K562 (cell line): ENCODE data around the gene ILK. TPM values are rescaled to one million over a fixed set of nuclear protein-coding genes. Genes with fewer than 3 reads are reported as not detected.

Experiments
- ATAC-seq: fragments of 200-7000 bp; cut with Tn5 transposase; 3 replicates; pipeline ENCODE4 v1.9.1; 2020; ENCODE audit warnings: moderate library complexity
- BruUV-seq: library from RNA; stranded (reverse); fragments of 400-500 nt; replicated peaks from 2 replicates; lab custom pipeline; 2021; lab: Mats Ljungman, UMichigan
- CTCF ChIA-PET: fragments of 300-600 bp; formaldehyde crosslinking; extraction: SDS; loops from one replicate; lab custom pipeline; 2021; ENCODE audit warnings: low intra/inter-chr PET ratio; lab: Yijun Ruan, JAX
- POLR2A ChIA-PET: fragments of 300-600, 350-650 bp; sonication (Branson Sonifier 250); formaldehyde crosslinking; extraction: SDS; loops from one replicate; lab custom pipeline; 2021; ENCODE audit warnings: antibody characterized with exemption, inconsistent platforms; lab: Yijun Ruan, JAX
- DNase-seq, 4 experiments: peaks; one replicate each; pipeline versions ENCODE4 v3.0.0 to v3.0.0-alpha.2; 2011 to 2018; ENCODE audit warnings: low spot score in 3 of 4, mixed read lengths in 3 of 4; ENCODE audit errors: extremely low read depth in 1 of 4
- FAIRE-seq: peaks from 2 replicates; lab custom pipeline; 2011; peaks lifted over from hg19 to GRCh38; lab: Jason Lieb, UNC
- H2AFZ ChIP-seq: 2 replicates; pipeline ENCODE4 v1.6.0; 2011; ENCODE audit warnings: low read depth, low read length, control low read depth, inconsistent platforms
- H3K27ac ChIP-seq: fragments of 200-600 bp; 3 replicates; pipeline ENCODE4 v1.8.0; 2011; ENCODE audit warnings: low read depth, mild to moderate bottlenecking, control low read depth, inconsistent platforms, low read length, moderate library complexity, mixed read lengths; ENCODE audit errors: extremely low read depth
- H3K27me3 ChIP-seq, 2 experiments: fragments of 300-600 bp in 1 of 2; 2 replicates in 1 of 2; 3 replicates in 1 of 2; pipeline versions ENCODE4 v1.6.0 to v1.8.0; 2011; ENCODE audit warnings: inconsistent platforms in 2 of 2, low read length in 2 of 2, mild to moderate bottlenecking in 1 of 2, mixed read lengths in 1 of 2, moderate library complexity in 1 of 2; ENCODE audit not compliant: control insufficient read depth in 2 of 2, insufficient read depth in 2 of 2
- H3K36me3 ChIP-seq: fragments of 300-600 bp; 3 replicates; pipeline ENCODE4 v1.8.0; 2011; ENCODE audit warnings: mild to moderate bottlenecking, low read length, inconsistent platforms; ENCODE audit not compliant: control insufficient read depth, insufficient read depth
- H3K4me1 ChIP-seq, 2 experiments: fragments of 200-600 bp in 1 of 2; replicated peaks in 1 of 2; 2 replicates in 1 of 2; 3 replicates in 1 of 2; pipeline versions ENCODE4 v1.5.1 to v1.8.0; 2011; ENCODE audit warnings: inconsistent platforms in 2 of 2, low read length in 2 of 2, mild to moderate bottlenecking in 1 of 2, mixed read lengths in 1 of 2, moderate library complexity in 1 of 2; ENCODE audit not compliant: control insufficient read depth in 2 of 2, insufficient read depth in 2 of 2
- H3K4me2 ChIP-seq: 2 replicates; pipeline ENCODE4 v1.6.1; 2011; ENCODE audit warnings: low read length, control low read depth, inconsistent platforms, mixed read lengths; ENCODE audit not compliant: insufficient read depth
- H3K4me3 ChIP-seq: fragments of 200-600 bp; sonication (generic), shearing (Covaris generic); 2 replicates; pipeline ENCODE4 v1.5.1; 2016; ENCODE audit warnings: control low read depth, inconsistent platforms
- H3K79me2 ChIP-seq: fragments of 200-600 bp; 3 replicates; pipeline ENCODE4 v1.8.0; 2011; ENCODE audit warnings: low read length, inconsistent platforms; ENCODE audit not compliant: control insufficient read depth, insufficient read depth
- H3K9ac ChIP-seq, 2 experiments: 2 replicates each; pipeline versions ENCODE4 v1.6.0 to v1.6.1; 2011; ENCODE audit warnings: low read depth in 2 of 2, low read length in 2 of 2, control low read depth in 1 of 2, inconsistent platforms in 1 of 2, mild to moderate bottlenecking in 1 of 2, mixed read lengths in 1 of 2; ENCODE audit not compliant: insufficient read depth in 1 of 2
- H3K9me1 ChIP-seq: one replicate; pipeline ENCODE4 v1.6.0; 2011; ENCODE audit warnings: inconsistent platforms, mild to moderate bottlenecking, low read length, moderate library complexity; ENCODE audit not compliant: control insufficient read depth, insufficient read depth
- H3K9me3 ChIP-seq: replicated peaks from 2 replicates; pipeline ENCODE4 v1.5.1; 2011; ENCODE audit warnings: low read depth, low read length, inconsistent platforms; ENCODE audit not compliant: control insufficient read depth, insufficient read depth
- H4K20me1 ChIP-seq: replicated peaks from 2 replicates; pipeline ENCODE4 v1.6.1; 2011; ENCODE audit warnings: low read length, inconsistent platforms, mixed read lengths; ENCODE audit not compliant: control insufficient read depth, insufficient read depth
- ARID4B ChIP-seq: sonication (generic); formaldehyde crosslinking; IDR thresholded peaks from 2 replicates; pipeline ENCODE4 v1.8.0; 2022; ENCODE audit warnings: mild to moderate bottlenecking, missing genetic modification reagents
- CHAMP1 ChIP-seq: fragments of 450-650 bp; IDR thresholded peaks from 2 replicates; pipeline ENCODE4 v1.6.1; 2016; ENCODE audit warnings: mild to moderate bottlenecking
- ETV6 ChIP-seq, 3 experiments: fragments of 150-350 bp in 1 of 3; sonication (generic) in 1 of 3; formaldehyde crosslinking in 1 of 3; IDR thresholded peaks; 2 replicates each; pipeline versions ENCODE4 v1.6.1 to v1.8.0; 2014 to 2022; ENCODE audit warnings: borderline replicate concordance in 2 of 3, low read depth in 2 of 3, antibody characterized with exemption in 1 of 3, low read length in 1 of 3, mild to moderate bottlenecking in 1 of 3, missing genetic modification reagents in 1 of 3
- FOXA1 ChIP-seq: fragments of 450-650 bp; IDR thresholded peaks from 2 replicates; pipeline ENCODE4 v1.6.1; 2016; ENCODE audit warnings: mild to moderate bottlenecking, borderline replicate concordance
- GATAD2B ChIP-seq: fragments of 450-650 bp; IDR thresholded peaks from 2 replicates; pipeline ENCODE4 v1.6.1; 2017; ENCODE audit warnings: mild to moderate bottlenecking, borderline replicate concordance
- JUNB ChIP-seq: fragments of 450-650 bp; formaldehyde crosslinking; conservative IDR thresholded peaks from 2 replicates; pipeline ENCODE4 v1.4.0; 2020; ENCODE audit warnings: mild to moderate bottlenecking
- MCM3 ChIP-seq: fragments of 450-650 bp; IDR thresholded peaks from 2 replicates; pipeline ENCODE4 v1.6.1; 2016
- MIER1 ChIP-seq: fragments of 450-650 bp; IDR thresholded peaks from 2 replicates; pipeline ENCODE4 v1.6.1; 2016; ENCODE audit warnings: antibody characterized with exemption, mild to moderate bottlenecking, low read depth
- MYC ChIP-seq, 2 experiments: fragments of 250-450 bp in 1 of 2; sonication (Bioruptor Pico) in 1 of 2; IDR thresholded peaks; 2 replicates each; pipeline versions ENCODE4 v1.5.1 to v1.6.1; 2012 to 2021; ENCODE audit warnings: low read depth in 2 of 2, borderline replicate concordance in 1 of 2, improper control_type of control experiment in 1 of 2, low read length in 1 of 2, mild to moderate bottlenecking in 1 of 2, moderate library complexity in 1 of 2
- POLR2A ChIP-seq: fragments of 450-650 bp; conservative IDR thresholded peaks from 2 replicates; pipeline ENCODE4 v1.6.1; 2016
- ZBED1 ChIP-seq: IDR thresholded peaks from 2 replicates; pipeline ENCODE4 v1.6.1; 2014
- ZEB2 ChIP-seq: fragments of 450-650 bp; IDR thresholded peaks from 2 replicates; pipeline ENCODE4 v1.6.1; 2016
- WGBS: fragments of 100-300 bp; shearing (Covaris generic); methylation state at CpG from one replicate; pipeline ENCODE4 v1.1.6; 2016; ENCODE audit warnings: low coverage, mixed read lengths; ENCODE audit not compliant: insufficient coverage; ENCODE audit errors: missing lambda C conversion rate; 5-methylcytosine and 5-hydroxymethylcytosine counted together
- in situ Hi-C: fragments of 300-500 bp; cut with MboI; formaldehyde crosslinking; loops from 4 replicates; pipeline ENCODE4 v1.15.0; 2018; ENCODE audit warnings: inconsistent platforms, mixed read lengths
- intact Hi-C: fragments of 100-400 bp; cut with micrococcal nuclease; formaldehyde crosslinking; loops from 2 replicates; pipeline ENCODE4 v1.14.2; 2022
- polyA plus RNA-seq, 8 experiments: library from polyadenylated mRNA; depleted of rRNA in 4 of 8; stranded (reverse) in 5 of 8; unstranded in 3 of 8; fragments of >200 nt; fragmentation: Nextera tagmentation in 2 of 8; fragmentation: Illumina TruSeq in 1 of 8; extraction: Ambion mirVana in 2 of 8; extraction: Trizol in 1 of 8; gene quantifications; 2 replicates each; pipeline versions ENCODE4 v1.2.1 to v1.2.3, GENCODE V29; 2011 to 2014; ENCODE audit warnings: inconsistent platforms in 1 of 8, missing spikeins in 1 of 8
- total RNA-seq, 7 experiments: library from RNA; depleted of rRNA in 6 of 7; stranded (reverse); fragments of >200 nt in 6 of 7; fragmentation: Illumina TruSeq in 2 of 7; extraction: Trizol in 2 of 7; gene quantifications; 2 replicates each; pipeline versions ENCODE4 v1.2.1 to v1.2.3, GENCODE V29; 2011 to 2021; ENCODE audit warnings: low replicate concordance in 1 of 7
- TF ChIP-seq, protein P1 (sequence below): fragments of 250-450 bp; sonication (Bioruptor Pico); IDR thresholded peaks from 2 replicates; pipeline ENCODE4 v1.4.0; 2020

The ILK gene
- total and polyA plus RNA-seq, 9 of the 15 experiments (the other 6 are each of a cell fraction or from before 2014, with no cell fraction given) = 43.3 to 95.9 (median 58.9) TPM

GRCh38 chr11:6640036-6640984 is 36.7 kb downstream of the ILK start:
- Histone ChIP-seq H3K36me3 (no peaks in the 10 kb centered on the region), H3K27ac (no peak overlapping the region), H2AFZ (no peak overlapping the region), H3K9me3 (no peaks in the 10 kb centered on the region), H3K4me1 (peaks cover 27 to 38% of the 10 kb centered on the region in 2 experiments), H3K9me1 (no peaks in the 10 kb centered on the region), H4K20me1 (no peaks in the 10 kb centered on the region), H3K4me3 (no peak overlapping the region), H3K4me2 (no peak overlapping the region), H3K27me3 (no peaks in the 10 kb centered on the region; a peak in 1 of 5 replicates), H3K79me2 (no peaks in the 10 kb centered on the region), H3K9ac (0 out of 4 replicates have a peak overlapping the region, but pooled peaks of 1 of the 2 experiments have one; percentile 17)
- in situ Hi-C loops = no loop called here
- 65% methylated on average over 35 of the region's 36 CpGs for WGBS
- ATAC-seq (no peak), FAIRE-seq (no peak), DNase-seq (no peak)
- BruUV-seq = no TSS peak
- intact Hi-C loops = no loop called here
- POLR2A ChIA-PET = interaction anchor here (1.5 kb wide), 1 partner anchor 14 kb away, joined by 3 read pairs; no protein-coding TSS in a partner anchor
- CTCF ChIA-PET = no interaction called here
- TF ChIP-seq FOXA1 = no peak
- no peak for TF ChIP-seq ZBED1
- no peak for TF ChIP-seq ETV6 (IDR thresholded peaks at IDR 0.05; ENCODE audit: borderline replicate concordance in 1 of 2, low read depth in 2 of 2, low read length in 1 of 2)
- TF ChIP-seq ETV6 (CRISPR knock-in tag; IDR thresholded peaks at IDR 0.05; ENCODE audit: borderline replicate concordance) = no peak
- TF ChIP-seq JUNB = no peak
- no peak for TF ChIP-seq GATAD2B
- no peak for TF ChIP-seq MIER1
- no peak for TF ChIP-seq MYC (IDR thresholded peaks at IDR 0.05; ENCODE audit: low read depth, low read length)
- TF ChIP-seq MYC (CRISPR knock-in tag; IDR thresholded peaks at IDR 0.05; ENCODE audit: borderline replicate concordance, low read depth) = no peak
- TF ChIP-seq ARID4B (CRISPR knock-in tag) = no peak
- TF ChIP-seq ZEB2 = no peak
- TF ChIP-seq, protein P1, sequence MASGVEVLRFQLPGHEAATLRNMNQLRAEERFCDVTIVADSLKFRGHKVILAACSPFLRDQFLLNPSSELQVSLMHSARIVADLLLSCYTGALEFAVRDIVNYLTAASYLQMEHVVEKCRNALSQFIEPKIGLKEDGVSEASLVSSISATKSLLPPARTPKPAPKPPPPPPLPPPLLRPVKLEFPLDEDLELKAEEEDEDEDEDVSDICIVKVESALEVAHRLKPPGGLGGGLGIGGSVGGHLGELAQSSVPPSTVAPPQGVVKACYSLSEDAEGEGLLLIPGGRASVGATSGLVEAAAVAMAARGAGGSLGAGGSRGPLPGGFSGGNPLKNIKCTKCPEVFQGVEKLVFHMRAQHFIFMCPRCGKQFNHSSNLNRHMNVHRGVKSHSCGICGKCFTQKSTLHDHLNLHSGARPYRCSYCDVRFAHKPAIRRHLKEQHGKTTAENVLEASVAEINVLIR = no peak
- TF ChIP-seq POLR2A = no peak
- TF ChIP-seq MCM3 = no peak
- no peak for TF ChIP-seq CHAMP1
